Suprapubic skin (tissue), 4 donors: ENCODE measurements around the gene OR2A25. TPM values are rescaled to one million over a fixed set of nuclear protein-coding genes. Genes with fewer than 3 reads are reported as not detected.

Source experiments
- DNase-seq, 2 donors: peaks; one replicate each; pipeline ENCODE4 v3.0.0-alpha.2; 2019; ENCODE audit warnings: low spot score in 2 of 2
- H3K27ac ChIP-seq: fragments of 200-600 bp; sonication (generic); one replicate; pipeline ENCODE4 v1.5.1; 2019
- H3K27me3 ChIP-seq: fragments of 200-600 bp; sonication (generic); one replicate; pipeline ENCODE4 v1.5.1; 2019
- H3K36me3 ChIP-seq: fragments of 200-600 bp; sonication (generic); one replicate; pipeline ENCODE4 v1.5.1; 2019
- H3K4me1 ChIP-seq: fragments of 200-600 bp; sonication (generic); one replicate; pipeline ENCODE4 v1.5.1; 2019
- H3K4me3 ChIP-seq: fragments of 200-600 bp; sonication (generic); one replicate; pipeline ENCODE4 v1.5.1; 2019; ENCODE audit warnings: mild to moderate bottlenecking
- H3K9me3 ChIP-seq: fragments of 200-600 bp; sonication (generic); one replicate; pipeline ENCODE4 v1.5.1; 2019
- CTCF ChIP-seq, 2 donors: fragments of 200-600 bp in 1 of 2; fragments of 450-650 bp in 1 of 2; sonication (generic) in 1 of 2; IDR thresholded peaks; one replicate each; pipeline ENCODE4 v1.5.1; 2016 to 2019; ENCODE audit warnings: antibody characterized with exemption in 2 of 2, mild to moderate bottlenecking in 1 of 2, moderate library complexity in 1 of 2
- EP300 ChIP-seq: sonication (generic); formaldehyde crosslinking; IDR thresholded peaks from one replicate; pipeline ENCODE4 v1.6.1; 2017; ENCODE audit warnings: antibody characterized with exemption
- POLR2A ChIP-seq, 2 donors: fragments of 450-650 bp; IDR thresholded peaks; one replicate each; pipeline ENCODE4 v1.6.1; 2017; ENCODE audit warnings: antibody characterized with exemption in 2 of 2, mild to moderate bottlenecking in 2 of 2, moderate library complexity in 2 of 2
- POLR2AphosphoS5 ChIP-seq, 3 donors: sonication (generic); formaldehyde crosslinking; IDR thresholded peaks; one replicate each; pipeline ENCODE4 v1.6.1; 2017; ENCODE audit warnings: antibody characterized with exemption in 3 of 3
- WGBS: methylation state at CpG from one replicate; pipeline ENCODE4 v1.1.5; 2018; 5-methylcytosine and 5-hydroxymethylcytosine counted together
- total RNA-seq, 4 donors: library from RNA; depleted of rRNA; stranded (reverse); fragments of >200 nt; gene quantifications; one replicate each; pipeline ENCODE4 v1.1.0, GENCODE V29; 2016

The OR2A25 gene
- total RNA-seq, 4 donors from 2014 or later = not detected

- Histone ChIP-seq H3K4me3 (no peak overlapping the region), H3K4me1 (no peaks in the 10 kb centered on the region), H3K27me3 (no peaks in the 10 kb centered on the region), H3K27ac (no peak overlapping the region), H3K36me3 (no peaks in the 10 kb centered on the region), H3K9me3 (no peaks in the 10 kb centered on the region)
- TF ChIP-seq POLR2A (IDR thresholded peaks at IDR 0.05) (no peak), CTCF (IDR thresholded peaks at IDR 0.05) (no peak), EP300 (no peak), POLR2AphosphoS5 (IDR thresholded peaks at IDR 0.05) (no peak)
- no peak for DNase-seq
- 50% methylated on average over 4 of the region's 4 CpGs for WGBS
Measured at GRCh38 chr7:144026203-144026883, 43.3 kb upstream of the OR2A25 start.

DNA sequence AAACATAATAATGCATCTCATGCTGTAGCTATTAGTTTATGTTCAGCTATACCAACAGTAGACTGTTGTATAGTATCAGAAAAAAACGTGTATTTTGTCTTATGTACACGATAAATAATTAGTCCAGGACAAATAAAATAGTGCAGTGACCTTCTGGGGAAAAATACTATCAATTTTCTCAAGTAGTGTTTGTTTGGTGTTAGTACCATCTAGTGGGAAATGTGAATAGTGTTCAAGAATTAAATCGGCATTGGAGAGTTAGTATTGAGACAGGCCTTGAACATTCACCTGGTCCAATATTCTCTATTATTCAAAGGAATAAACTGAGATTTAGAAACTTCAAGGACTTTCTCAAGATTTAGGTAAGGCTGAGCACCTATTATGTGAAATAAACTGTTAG, 42.5 kb upstream of the OR2A25 start:
- no peaks in the 10 kb centered on the region for H3K36me3 ChIP-seq
- H3K4me1 ChIP-seq = no peaks in the 10 kb centered on the region
- H3K9me3 ChIP-seq = no peaks in the 10 kb centered on the region
- DNase-seq = no peak
- no peak overlapping the region for H3K4me3 ChIP-seq
- WGBS = 13% methylated on average over 3 of the region's 3 CpGs
- no peaks in the 10 kb centered on the region for H3K27me3 ChIP-seq
- TF ChIP-seq POLR2A (IDR thresholded peaks at IDR 0.05) = no peak
- no peak for TF ChIP-seq EP300
- peak in 1 of 2 donors; percentile 18 for TF ChIP-seq CTCF (IDR thresholded peaks at IDR 0.05)
- no peak for TF ChIP-seq POLR2AphosphoS5 (IDR thresholded peaks at IDR 0.05)
- no peak overlapping the region for H3K27ac ChIP-seq

GRCh38 chr7:144027974-144028373, 41.6 kb upstream of the OR2A25 start:
- Histone ChIP-seq H3K4me3 (no peak overlapping the region), H3K4me1 (no peaks in the 10 kb centered on the region), H3K27me3 (no peaks in the 10 kb centered on the region), H3K36me3 (no peaks in the 10 kb centered on the region), H3K27ac (no peak overlapping the region), H3K9me3 (no peaks in the 10 kb centered on the region)
- no peak for DNase-seq
- TF ChIP-seq CTCF (IDR thresholded peaks at IDR 0.05) (no peak), EP300 (no peak), POLR2AphosphoS5 (IDR thresholded peaks at IDR 0.05) (no peak), POLR2A (IDR thresholded peaks at IDR 0.05) (no peak)
- WGBS = 39% methylated on average over 1 of the region's 1 CpG

DNA sequence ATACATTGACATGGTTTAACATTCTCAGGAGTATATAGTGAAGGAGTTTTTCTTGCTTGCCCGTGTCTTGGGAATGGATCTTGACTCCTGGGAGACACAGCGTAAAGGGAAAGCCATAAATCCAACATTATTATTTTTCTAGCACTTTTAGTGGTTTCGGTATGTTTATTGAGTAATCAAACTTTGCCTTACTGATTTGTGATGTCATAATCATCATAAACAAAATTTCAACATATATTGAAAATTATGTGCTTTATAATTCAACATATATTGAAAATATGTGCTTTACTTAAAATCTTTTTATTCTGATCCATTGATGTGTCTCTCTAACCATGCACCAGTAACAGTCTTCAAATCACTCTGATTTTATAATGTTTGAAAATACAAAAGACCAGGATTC, 41.1 kb upstream of the OR2A25 start:
- no peak for DNase-seq
- 87% methylated on average over 3 of the region's 3 CpGs for WGBS
- no peak for TF ChIP-seq CTCF (IDR thresholded peaks at IDR 0.05)
- no peak for TF ChIP-seq POLR2A (IDR thresholded peaks at IDR 0.05)
- no peak for TF ChIP-seq POLR2AphosphoS5 (IDR thresholded peaks at IDR 0.05)
- no peak for TF ChIP-seq EP300
- Histone ChIP-seq H3K9me3 (no peaks in the 10 kb centered on the region), H3K4me1 (no peaks in the 10 kb centered on the region), H3K36me3 (no peaks in the 10 kb centered on the region), H3K27ac (no peak overlapping the region), H3K4me3 (no peak overlapping the region), H3K27me3 (no peaks in the 10 kb centered on the region)

DNA sequence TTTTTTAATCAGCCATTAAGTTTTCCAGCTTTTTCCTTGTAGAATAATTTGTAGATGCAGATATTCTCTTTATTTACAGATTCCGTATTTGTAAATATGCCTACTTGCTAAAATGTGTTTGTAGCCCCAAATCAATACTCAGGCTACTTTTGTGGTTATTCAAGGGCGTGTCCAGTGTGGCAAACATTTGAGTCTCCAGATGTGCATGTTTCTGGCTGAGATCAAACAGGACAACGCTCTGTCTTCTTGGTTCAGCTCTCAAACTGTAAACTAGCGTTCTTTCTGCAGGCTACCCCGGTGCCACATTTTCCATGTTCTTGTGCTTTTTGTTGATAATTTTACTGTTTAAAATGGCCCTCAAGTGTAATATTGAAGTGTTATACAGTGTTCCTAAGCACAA, 37.1 kb upstream of the OR2A25 start:
- DNase-seq = no peak
- no peak for TF ChIP-seq POLR2A (IDR thresholded peaks at IDR 0.05)
- TF ChIP-seq POLR2AphosphoS5 (IDR thresholded peaks at IDR 0.05) = no peak
- no peak for TF ChIP-seq CTCF (IDR thresholded peaks at IDR 0.05)
- no peak for TF ChIP-seq EP300
- Histone ChIP-seq H3K27me3 (no peaks in the 10 kb centered on the region), H3K27ac (no peak overlapping the region), H3K36me3 (no peaks in the 10 kb centered on the region), H3K9me3 (no peaks in the 10 kb centered on the region), H3K4me1 (no peaks in the 10 kb centered on the region), H3K4me3 (no peak overlapping the region)
- WGBS = 69% methylated on average over 5 of the region's 5 CpGs
